MM.1S (cell line): ENCODE measurements around the gene IFNL3.
"Not testable (repeated sequence)": the region's sequence is repeated elsewhere in the genome, so short reads cannot be mapped to it uniquely, and the experiment has no call there.

Experiments used
- DNase-seq: peaks from one replicate; pipeline ENCODE4 v3.0.0-alpha.2; 2015
- H2AFZ ChIP-seq: fragments of 300-600 bp; sonication (generic); 2 replicates; pipeline ENCODE4 v1.6.0; 2016; ENCODE audit warnings: antibody characterized with exemption, low read length
- H3F3A ChIP-seq: fragments of 300-600 bp; sonication (generic); 2 replicates; pipeline ENCODE4 v1.6.1; 2016; ENCODE audit warnings: mild to moderate bottlenecking, antibody characterized with exemption, low read length, moderate library complexity, mixed read lengths; ENCODE audit not compliant: insufficient read depth
- H3K27ac ChIP-seq: fragments of 300-600 bp; sonication (generic); 2 replicates; pipeline ENCODE4 v1.5.1; 2016; ENCODE audit warnings: mild to moderate bottlenecking, low read length
- H3K27me3 ChIP-seq: fragments of 300-600 bp; sonication (generic); replicated peaks from 2 replicates; pipeline ENCODE4 v1.6.0; 2016; ENCODE audit warnings: low read length; ENCODE audit not compliant: insufficient read depth
- H3K36me3 ChIP-seq: fragments of 300-600 bp; sonication (generic); replicated peaks from 2 replicates; pipeline ENCODE4 v1.6.1; 2016; ENCODE audit warnings: mild to moderate bottlenecking, low read length, mixed read lengths; ENCODE audit not compliant: insufficient read depth
- H3K4me1 ChIP-seq: fragments of 300-600 bp; sonication (generic); 2 replicates; pipeline ENCODE4 v1.6.1; 2016; ENCODE audit warnings: low read length, mixed read lengths
- H3K4me2 ChIP-seq: fragments of 300-600 bp; sonication (generic); 2 replicates; pipeline ENCODE4 v1.6.0; 2016; ENCODE audit warnings: low read depth, low read length
- H3K4me3 ChIP-seq: fragments of 300-600 bp; sonication (generic); 2 replicates; pipeline ENCODE4 v1.5.1; 2016; ENCODE audit warnings: low read length, mixed read lengths
- H3K79me2 ChIP-seq: fragments of 300-600 bp; sonication (generic); 2 replicates; pipeline ENCODE4 v1.6.1; 2016; ENCODE audit warnings: mixed run types, low read length, mixed read lengths
- H3K9ac ChIP-seq: fragments of 300-600 bp; sonication (generic); 2 replicates; pipeline ENCODE4 v1.6.1; 2016; ENCODE audit warnings: low read length, mixed read lengths
- H3K9me2 ChIP-seq: fragments of 300-600 bp; sonication (generic); replicated peaks from 2 replicates; pipeline ENCODE4 v1.6.1; 2016; ENCODE audit warnings: mild to moderate bottlenecking, low read length, mixed read lengths; ENCODE audit not compliant: insufficient read depth
- H3K9me3 ChIP-seq: fragments of 300-600 bp; sonication (generic); replicated peaks from 2 replicates; pipeline ENCODE4 v1.6.1; 2016; ENCODE audit warnings: mild to moderate bottlenecking, low read length, mixed read lengths; ENCODE audit not compliant: insufficient read depth
- H4K20me1 ChIP-seq: fragments of 300-600 bp; sonication (generic); 2 replicates; pipeline ENCODE4 v1.6.1; 2016; ENCODE audit warnings: mild to moderate bottlenecking, low read length, moderate library complexity, mixed read lengths; ENCODE audit not compliant: insufficient read depth
- EZH2 ChIP-seq: fragments of 300-600 bp; sonication (generic); optimal IDR thresholded peaks from 2 replicates; pipeline ENCODE3; 2017; ENCODE audit warnings: low read depth, mild to moderate bottlenecking, antibody characterized with exemption, low read length, mixed read lengths
- EZH2phosphoT487 ChIP-seq: fragments of 300-600 bp; sonication (generic); IDR thresholded peaks from 2 replicates; pipeline ENCODE4 v1.6.1; 2018; ENCODE audit warnings: antibody characterized with exemption, low read length
- TF ChIP-seq, protein P1 (sequence below): fragments of 300-600 bp; sonication (generic); IDR thresholded peaks from 2 replicates; pipeline ENCODE4 v1.5.1; 2016; ENCODE audit warnings: antibody characterized with exemption, low read length, mixed read lengths

Gene IFNL3

DNA sequence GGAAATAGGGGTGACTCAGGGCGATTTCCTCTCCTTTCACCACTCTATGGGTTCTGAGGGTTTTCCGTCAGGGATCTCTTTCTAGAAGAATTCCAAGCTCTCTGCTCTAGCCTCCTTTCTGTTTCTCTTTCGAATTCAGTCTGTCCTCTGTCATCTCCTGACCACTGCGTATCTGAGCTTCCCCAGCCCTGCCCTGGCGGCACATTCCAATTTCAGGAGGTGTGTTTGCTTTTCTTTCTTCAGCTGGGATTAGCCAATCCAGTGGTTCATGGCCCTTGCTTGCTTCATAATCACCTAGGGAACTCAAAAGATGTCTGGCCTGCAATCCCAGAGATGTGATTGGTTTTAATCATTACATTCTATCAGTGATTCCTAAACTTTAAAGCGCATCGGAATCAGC is 32.8 kb upstream of the IFNL3 start:
- Histone ChIP-seq H3K36me3 (no peaks in the 10 kb centered on the region), H3K27ac (no peak overlapping the region), H3K4me2 (no peak overlapping the region), H3K27me3 (no peaks in the 10 kb centered on the region; the same call in none of the 2 replicates), H3K79me2 (no peaks in the 10 kb centered on the region), H2AFZ (no peak overlapping the region), H3K4me3 (no peak overlapping the region), H4K20me1 (no peaks in the 10 kb centered on the region), H3F3A (no peaks in the 10 kb centered on the region), H3K9me3 (no peaks in the 10 kb centered on the region), H3K4me1 (no peaks in the 10 kb centered on the region), H3K9me2 (no peaks in the 10 kb centered on the region), H3K9ac (no peak overlapping the region)
- no peak for TF ChIP-seq EZH2phosphoT487
- no peak for TF ChIP-seq EZH2
- TF ChIP-seq, protein P1, sequence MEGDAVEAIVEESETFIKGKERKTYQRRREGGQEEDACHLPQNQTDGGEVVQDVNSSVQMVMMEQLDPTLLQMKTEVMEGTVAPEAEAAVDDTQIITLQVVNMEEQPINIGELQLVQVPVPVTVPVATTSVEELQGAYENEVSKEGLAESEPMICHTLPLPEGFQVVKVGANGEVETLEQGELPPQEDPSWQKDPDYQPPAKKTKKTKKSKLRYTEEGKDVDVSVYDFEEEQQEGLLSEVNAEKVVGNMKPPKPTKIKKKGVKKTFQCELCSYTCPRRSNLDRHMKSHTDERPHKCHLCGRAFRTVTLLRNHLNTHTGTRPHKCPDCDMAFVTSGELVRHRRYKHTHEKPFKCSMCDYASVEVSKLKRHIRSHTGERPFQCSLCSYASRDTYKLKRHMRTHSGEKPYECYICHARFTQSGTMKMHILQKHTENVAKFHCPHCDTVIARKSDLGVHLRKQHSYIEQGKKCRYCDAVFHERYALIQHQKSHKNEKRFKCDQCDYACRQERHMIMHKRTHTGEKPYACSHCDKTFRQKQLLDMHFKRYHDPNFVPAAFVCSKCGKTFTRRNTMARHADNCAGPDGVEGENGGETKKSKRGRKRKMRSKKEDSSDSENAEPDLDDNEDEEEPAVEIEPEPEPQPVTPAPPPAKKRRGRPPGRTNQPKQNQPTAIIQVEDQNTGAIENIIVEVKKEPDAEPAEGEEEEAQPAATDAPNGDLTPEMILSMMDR = no peak
- no peak for DNase-seq

DNA sequence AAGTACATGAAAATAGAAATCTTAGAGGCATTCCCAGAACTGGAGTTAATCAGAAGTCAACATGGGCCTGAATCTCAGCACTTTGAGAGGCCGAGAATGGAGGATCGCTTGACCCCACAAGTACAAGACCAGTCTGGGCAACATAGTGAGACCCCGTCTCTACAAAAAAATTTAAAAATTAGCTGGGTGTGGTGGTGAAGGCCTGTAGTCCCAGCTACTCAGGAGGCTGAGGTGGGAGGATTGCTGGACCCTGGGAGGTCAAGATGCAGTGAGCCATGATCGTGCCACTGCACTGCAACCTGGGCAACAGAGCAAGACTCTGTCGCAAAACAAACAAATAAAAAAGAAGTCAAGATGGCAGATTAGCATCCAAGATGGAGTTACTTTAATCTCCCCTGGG is 31.9 kb upstream of the IFNL3 start:
- no peak overlapping the region for H3K4me3 ChIP-seq

DNA sequence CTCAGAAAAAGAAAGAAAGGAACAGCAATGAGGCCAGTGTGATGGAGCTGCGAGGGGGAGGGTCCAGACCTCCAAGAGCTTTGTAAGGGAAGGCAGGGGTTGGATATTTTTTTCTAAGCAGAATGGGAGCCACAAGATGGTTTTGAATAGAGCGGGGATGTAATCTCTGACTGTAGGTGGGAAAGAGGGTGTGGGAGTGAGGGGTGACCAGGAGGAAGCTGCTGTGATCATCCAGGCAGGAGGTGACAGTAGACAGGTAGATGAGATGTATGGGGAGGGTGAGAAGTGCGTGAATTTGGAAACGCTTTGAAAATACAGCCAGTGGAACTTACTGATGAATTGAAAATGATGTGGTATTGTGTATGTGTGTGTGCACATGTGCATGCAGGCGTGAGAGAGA is 30.8 kb upstream of the IFNL3 start:
- peaks cover 7% of the 10 kb centered on the region for H3K27me3 ChIP-seq
- no peak for DNase-seq

More for the DNA sequence above, 31.9 kb upstream of the IFNL3 start:
- H3K27me3 ChIP-seq = no peaks in the 10 kb centered on the region; the same call in none of the 2 replicates
- no peaks in the 10 kb centered on the region for H3K9me2 ChIP-seq
- no peaks in the 10 kb centered on the region for H4K20me1 ChIP-seq
- H3F3A ChIP-seq = no peaks in the 10 kb centered on the region
- no peak overlapping the region for H3K9ac ChIP-seq
- H3K79me2 ChIP-seq = no peaks in the 10 kb centered on the region
- H3K4me2 ChIP-seq = no peak overlapping the region
- DNase-seq = no peak
- H3K36me3 ChIP-seq = no peaks in the 10 kb centered on the region
- no peak overlapping the region for H3K27ac ChIP-seq
- H3K9me3 ChIP-seq = no peaks in the 10 kb centered on the region
- H3K4me1 ChIP-seq = no peaks in the 10 kb centered on the region
- H2AFZ ChIP-seq = no peak overlapping the region
- TF ChIP-seq EZH2phosphoT487 = no peak

DNA sequence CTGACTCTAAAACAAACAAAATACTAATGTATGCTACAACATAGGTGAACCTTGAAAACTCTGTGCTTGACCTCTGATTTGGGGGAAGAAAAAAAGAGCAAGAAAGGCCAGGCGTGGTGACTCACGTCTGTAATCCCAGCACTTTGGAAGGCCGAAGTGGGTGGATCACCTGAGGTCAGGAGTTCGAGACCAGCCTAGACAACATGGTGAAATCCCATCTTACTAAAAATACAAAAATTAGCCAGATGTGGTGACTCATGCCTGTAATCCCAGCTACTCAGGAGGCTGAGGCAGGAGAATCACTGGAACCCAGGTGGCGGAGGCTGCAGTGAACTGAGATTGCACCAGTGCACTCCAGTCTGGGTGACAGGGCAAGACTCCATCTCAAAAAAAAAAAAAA is 29.1 kb upstream of the IFNL3 start:
- H3K9me3 ChIP-seq, H3K9me2 ChIP-seq, H3K4me2 ChIP-seq, H3K4me1 ChIP-seq, H4K20me1 ChIP-seq, H3K4me3 ChIP-seq, DNase-seq, H3K9ac ChIP-seq, H3K79me2 ChIP-seq, H2AFZ ChIP-seq, H3K36me3 ChIP-seq, H3K27ac ChIP-seq, H3F3A ChIP-seq: not testable (repeated sequence)
- H3K27me3 ChIP-seq = peaks cover 17% of the 10 kb centered on the region

More for the DNA sequence above, 30.8 kb upstream of the IFNL3 start:
- Histone ChIP-seq H3K4me2 (no peak overlapping the region), H3K36me3 (no peaks in the 10 kb centered on the region), H3K4me3 (no peak overlapping the region), H3K27ac (no peak overlapping the region), H3K9ac (no peak overlapping the region), H3K79me2 (no peaks in the 10 kb centered on the region), H3K9me3 (no peaks in the 10 kb centered on the region), H3K9me2 (no peaks in the 10 kb centered on the region), H2AFZ (no peak overlapping the region), H3K4me1 (no peaks in the 10 kb centered on the region), H4K20me1 (no peaks in the 10 kb centered on the region), H3F3A (no peaks in the 10 kb centered on the region)
- TF ChIP-seq, protein P1 = no peak
- TF ChIP-seq EZH2phosphoT487 (no peak), EZH2 (no peak)
